Liver (tissue), 9 donors: ENCODE measurements around the gene CDH23. TPM values are rescaled to one million over a fixed set of nuclear protein-coding genes. Genes with fewer than 3 reads are reported as not detected.
A peak's percentile ranks its signal among the peaks of the same experiment; 100 is the strongest.

Experiments
- DNase-seq: peaks from one replicate; pipeline ENCODE4 v3.0.0-alpha.2; 2017; ENCODE audit warnings: low spot score
- H3K27ac ChIP-seq, 2 donors: one replicate each; pipeline ENCODE4 v1.7.0; 2013; ENCODE audit warnings: inconsistent platforms in 2 of 2, low read length in 2 of 2, control low read depth in 1 of 2, low read depth in 1 of 2, mild to moderate bottlenecking in 1 of 2
- H3K27me3 ChIP-seq, 4 donors: one replicate each; pipeline versions ENCODE4 v1.6.1 to v1.7.0; 2013; ENCODE audit warnings: low read length in 3 of 4, inconsistent platforms in 1 of 4, mild to moderate bottlenecking in 1 of 4, moderate library complexity in 1 of 4; ENCODE audit not compliant: control insufficient read depth in 4 of 4, insufficient read depth in 4 of 4
- H3K36me3 ChIP-seq, 4 donors: one replicate each; pipeline versions ENCODE4 v1.6.1 to v1.7.0; 2013; ENCODE audit warnings: low read length in 3 of 4, mild to moderate bottlenecking in 3 of 4, low read depth in 1 of 4, moderate library complexity in 1 of 4; ENCODE audit not compliant: control insufficient read depth in 4 of 4, insufficient read depth in 3 of 4
- H3K4me1 ChIP-seq, 4 donors: one replicate each; pipeline versions ENCODE4 v1.6.1 to v1.7.0; 2013; ENCODE audit warnings: low read length in 3 of 4, mild to moderate bottlenecking in 3 of 4, moderate library complexity in 1 of 4; ENCODE audit not compliant: control insufficient read depth in 4 of 4, insufficient read depth in 4 of 4
- H3K4me3 ChIP-seq, 3 donors: one replicate each; pipeline versions ENCODE4 v1.6.1 to v1.7.0; 2013; ENCODE audit warnings: low read length in 3 of 3, control low read depth in 1 of 3, low read depth in 1 of 3, mild to moderate bottlenecking in 1 of 3
- H3K9ac ChIP-seq, 2 donors: one replicate each; pipeline ENCODE4 v1.7.0; 2013; ENCODE audit warnings: low read length in 2 of 2, mild to moderate bottlenecking in 2 of 2, moderate library complexity in 2 of 2, control low read depth in 1 of 2, low read depth in 1 of 2
- H3K9me3 ChIP-seq, 4 donors: one replicate each; pipeline versions ENCODE4 v1.6.1 to v1.7.0; 2013; ENCODE audit warnings: low read length in 3 of 4; ENCODE audit not compliant: control insufficient read depth in 4 of 4
- FOXA2 ChIP-seq: IDR thresholded peaks from 2 replicates; pipeline ENCODE4 v1.6.1; 2016; ENCODE audit warnings: antibody characterized with exemption
- GABPA ChIP-seq, 2 donors: IDR thresholded peaks in 1 of 2; conservative IDR thresholded peaks in 1 of 2; 2 replicates each; pipeline ENCODE4 v1.6.1; 2016; ENCODE audit warnings: antibody characterized with exemption in 2 of 2, mild to moderate bottlenecking in 1 of 2, moderate library complexity in 1 of 2
- HNF4A ChIP-seq, 2 donors: conservative IDR thresholded peaks; 2 replicates each; pipeline ENCODE4 v1.6.1; 2016; ENCODE audit warnings: antibody characterized with exemption in 2 of 2, mild to moderate bottlenecking in 2 of 2
- HNF4G ChIP-seq: IDR thresholded peaks from 2 replicates; pipeline ENCODE4 v1.6.1; 2016; ENCODE audit warnings: antibody characterized with exemption
- JUND ChIP-seq, 2 donors: IDR thresholded peaks; 2 replicates each; pipeline ENCODE4 v1.6.1; 2016; ENCODE audit warnings: antibody characterized with exemption in 2 of 2
- NR2F2 ChIP-seq: IDR thresholded peaks from 2 replicates; pipeline ENCODE4 v1.6.1; 2016; ENCODE audit warnings: antibody characterized with exemption
- RAD21 ChIP-seq, 2 donors: IDR thresholded peaks; 2 replicates each; pipeline ENCODE4 v1.6.1; 2016; ENCODE audit warnings: antibody characterized with exemption in 2 of 2, mild to moderate bottlenecking in 2 of 2
- RXRA ChIP-seq, 2 donors: IDR thresholded peaks; 2 replicates each; pipeline ENCODE4 v1.6.1; 2017 to 2018; ENCODE audit warnings: antibody characterized with exemption in 2 of 2, mild to moderate bottlenecking in 1 of 2
- TAF1 ChIP-seq: conservative IDR thresholded peaks from 2 replicates; pipeline ENCODE4 v1.6.1; 2016; ENCODE audit warnings: antibody characterized with exemption, mild to moderate bottlenecking
- YY1 ChIP-seq: IDR thresholded peaks from 2 replicates; pipeline ENCODE4 v1.6.1; 2016; ENCODE audit warnings: antibody characterized with exemption, mild to moderate bottlenecking
- WGBS: extraction: QIAGEN DNeasy Blood & Tissue Kit; methylation state at CpG from one replicate; pipeline ENCODE4 v1.1.7; 2013; 5-methylcytosine and 5-hydroxymethylcytosine counted together
- polyA plus RNA-seq, 2 donors: library from polyadenylated mRNA; stranded (reverse) in 1 of 2; unstranded in 1 of 2; fragments of 200-250 nt in 1 of 2; fragments of >200 nt in 1 of 2; fragmentation: Nextera tagmentation in 1 of 2; extraction: Ambion mirVana in 1 of 2; gene quantifications; one replicate each; pipeline versions ENCODE4 v1.2.1 to v1.2.3, GENCODE V29; 2013 to 2015
- total RNA-seq, 2 donors: library from RNA; depleted of rRNA; stranded (reverse); fragments of >200 nt; gene quantifications; one replicate each; pipeline ENCODE4 v1.2.3, GENCODE V29; 2014
- TF ChIP-seq, protein P1 (sequence below): fragments of 150-350 bp; IDR thresholded peaks from 2 replicates; pipeline ENCODE4 v1.5.1; 2017; ENCODE audit warnings: improper control_type of control experiment, low read depth, low read length; ENCODE audit not compliant: missing input control
- TF ChIP-seq, protein P2 (sequence below): IDR thresholded peaks from 2 replicates; pipeline ENCODE4 v1.6.1; 2016; ENCODE audit warnings: antibody characterized with exemption
- TF ChIP-seq, protein P3 (sequence below): IDR thresholded peaks from 2 replicates; pipeline ENCODE4 v1.6.1; 2016; ENCODE audit warnings: antibody characterized with exemption, mild to moderate bottlenecking
- TF ChIP-seq, protein P4 (sequence below): IDR thresholded peaks from 2 replicates; pipeline ENCODE4 v1.6.1; 2016; ENCODE audit warnings: antibody characterized with exemption
- donor health status: healthy.
- donor health status: healthy.
- donor health status: healthy.
- donor health status: healthy.
- donor health status: healthy.

CDH23 gene
- total and polyA plus RNA-seq, 4 donors: 1.5 to 4.7 (median 3.4) TPM

DNA sequence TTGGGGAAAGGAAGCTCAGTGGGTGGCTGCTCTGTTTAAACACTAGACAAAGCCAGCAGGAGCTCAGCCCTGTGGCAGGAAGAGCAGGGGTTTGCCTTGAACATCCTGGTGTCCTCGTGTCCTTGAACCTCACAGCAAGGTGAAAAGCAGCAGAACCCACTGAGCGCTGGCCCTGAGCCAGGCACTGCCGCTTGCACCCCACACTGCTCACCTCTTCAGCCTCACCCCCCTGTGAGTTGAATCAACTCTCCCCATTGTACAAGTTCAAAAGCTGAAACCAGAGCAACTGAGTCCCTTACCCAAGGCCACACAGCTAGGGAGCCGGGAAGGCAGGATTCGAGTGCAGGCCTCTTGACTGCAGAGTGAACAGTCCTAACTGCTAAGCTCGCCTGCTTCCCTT, 45.6 kb upstream of the CDH23 start (continued):
- TF ChIP-seq, protein P1, sequence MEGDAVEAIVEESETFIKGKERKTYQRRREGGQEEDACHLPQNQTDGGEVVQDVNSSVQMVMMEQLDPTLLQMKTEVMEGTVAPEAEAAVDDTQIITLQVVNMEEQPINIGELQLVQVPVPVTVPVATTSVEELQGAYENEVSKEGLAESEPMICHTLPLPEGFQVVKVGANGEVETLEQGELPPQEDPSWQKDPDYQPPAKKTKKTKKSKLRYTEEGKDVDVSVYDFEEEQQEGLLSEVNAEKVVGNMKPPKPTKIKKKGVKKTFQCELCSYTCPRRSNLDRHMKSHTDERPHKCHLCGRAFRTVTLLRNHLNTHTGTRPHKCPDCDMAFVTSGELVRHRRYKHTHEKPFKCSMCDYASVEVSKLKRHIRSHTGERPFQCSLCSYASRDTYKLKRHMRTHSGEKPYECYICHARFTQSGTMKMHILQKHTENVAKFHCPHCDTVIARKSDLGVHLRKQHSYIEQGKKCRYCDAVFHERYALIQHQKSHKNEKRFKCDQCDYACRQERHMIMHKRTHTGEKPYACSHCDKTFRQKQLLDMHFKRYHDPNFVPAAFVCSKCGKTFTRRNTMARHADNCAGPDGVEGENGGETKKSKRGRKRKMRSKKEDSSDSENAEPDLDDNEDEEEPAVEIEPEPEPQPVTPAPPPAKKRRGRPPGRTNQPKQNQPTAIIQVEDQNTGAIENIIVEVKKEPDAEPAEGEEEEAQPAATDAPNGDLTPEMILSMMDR: no peak
- TF ChIP-seq HNF4G: no peak
- TF ChIP-seq, protein P2, sequence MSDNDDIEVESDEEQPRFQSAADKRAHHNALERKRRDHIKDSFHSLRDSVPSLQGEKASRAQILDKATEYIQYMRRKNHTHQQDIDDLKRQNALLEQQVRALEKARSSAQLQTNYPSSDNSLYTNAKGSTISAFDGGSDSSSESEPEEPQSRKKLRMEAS: no peak

DNA sequence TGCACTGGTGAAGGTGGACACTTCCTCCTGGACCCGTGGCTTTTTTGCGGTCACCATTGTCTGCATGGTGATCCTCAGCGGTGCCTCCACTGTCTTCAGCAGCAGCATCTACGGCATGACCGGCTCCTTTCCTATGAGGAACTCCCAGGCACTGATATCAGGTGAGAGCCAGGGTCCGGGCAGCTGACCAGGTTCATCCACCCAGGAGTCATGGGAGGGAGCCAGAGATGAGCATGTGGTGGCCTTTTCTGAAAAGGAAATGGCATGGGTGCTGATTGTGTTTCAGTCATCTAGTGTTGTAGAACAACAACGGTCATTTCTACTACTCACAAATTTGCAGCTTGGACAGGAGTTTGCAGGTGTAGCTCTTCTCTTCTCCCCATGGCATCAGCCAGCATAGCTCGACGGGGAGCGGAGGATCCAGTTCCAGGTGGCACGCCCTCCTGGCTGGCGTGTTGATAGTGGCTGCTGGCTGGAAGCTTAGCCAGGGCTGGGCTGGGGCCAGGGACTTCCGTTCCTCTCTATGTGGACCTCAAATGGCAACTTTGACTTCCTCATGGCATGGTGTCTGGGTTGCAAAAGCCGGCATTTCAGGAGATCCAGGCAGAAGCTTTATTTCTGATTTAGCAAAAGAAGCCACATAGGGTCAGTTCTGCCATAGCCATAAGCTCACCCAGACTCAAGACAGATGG, 44.9 kb upstream of the CDH23 start:
- WGBS: 48% methylated on average over 14 of the region's 14 CpGs
- Histone ChIP-seq H3K9ac (no peak overlapping the region), H3K4me1 (peaks cover 5 to 35% (median 29%) of the 10 kb centered on the region in 4 donors), H3K27me3 (no peaks in the 10 kb centered on the region), H3K36me3 (peaks cover 0 to 5% (median 0%) of the 10 kb centered on the region in 4 donors), H3K27ac (no peak overlapping the region), H3K4me3 (no peak overlapping the region), H3K9me3 (no peaks in the 10 kb centered on the region)
- TF ChIP-seq HNF4A (conservative IDR thresholded peaks at IDR 0.05): peak in 1 of 2 donors; percentile 43
- no peak for TF ChIP-seq HNF4G
- TF ChIP-seq RAD21 (IDR thresholded peaks at IDR 0.05): peak; percentile 22 to 47
- TF ChIP-seq, protein P2: peak; percentile 80
- peak in 1 of 2 donors; percentile 52 for TF ChIP-seq GABPA (IDR thresholded peaks at IDR 0.05 in 1 of 2, conservative IDR thresholded peaks at IDR 0.05 in 1 of 2)
- TF ChIP-seq RXRA (IDR thresholded peaks at IDR 0.05): peak; percentile 53 to 77
- TF ChIP-seq NR2F2: no peak
- peak in 1 of 2 donors; percentile 27 for TF ChIP-seq JUND (IDR thresholded peaks at IDR 0.05)
- peak; percentile 76 for TF ChIP-seq YY1
- no peak for DNase-seq

DNA sequence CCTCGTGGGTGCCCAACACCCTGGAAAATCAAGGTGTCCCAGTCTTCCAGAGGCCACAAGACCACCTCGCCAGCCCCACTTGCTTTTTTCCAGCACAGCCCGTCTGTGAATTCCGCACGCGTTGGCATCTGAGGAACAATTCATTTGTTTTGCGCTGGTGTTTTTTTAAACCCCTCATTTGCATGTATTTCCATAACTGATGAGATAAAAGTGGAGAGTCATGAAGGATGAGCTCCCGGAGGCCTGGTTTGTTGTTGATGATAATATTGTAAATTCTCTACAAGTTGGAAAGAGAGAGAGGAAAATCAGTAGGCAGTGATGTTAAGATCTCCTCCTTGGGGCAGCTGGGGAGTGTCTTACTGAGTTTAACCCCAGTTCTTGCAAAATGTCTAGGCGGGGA, 43.1 kb upstream of the CDH23 start:
- no peak for DNase-seq
- H3K9me3 ChIP-seq: no peaks in the 10 kb centered on the region
- 75% methylated on average over 9 of the region's 9 CpGs for WGBS
- no peaks in the 10 kb centered on the region for H3K27me3 ChIP-seq
- H3K27ac ChIP-seq: no peak overlapping the region
- peaks cover 2 to 19% (median 12%) of the 10 kb centered on the region in 4 donors for H3K4me1 ChIP-seq
- TF ChIP-seq RXRA (IDR thresholded peaks at IDR 0.05): no peak
- TF ChIP-seq, protein P2: no peak
- TF ChIP-seq, protein P3, sequence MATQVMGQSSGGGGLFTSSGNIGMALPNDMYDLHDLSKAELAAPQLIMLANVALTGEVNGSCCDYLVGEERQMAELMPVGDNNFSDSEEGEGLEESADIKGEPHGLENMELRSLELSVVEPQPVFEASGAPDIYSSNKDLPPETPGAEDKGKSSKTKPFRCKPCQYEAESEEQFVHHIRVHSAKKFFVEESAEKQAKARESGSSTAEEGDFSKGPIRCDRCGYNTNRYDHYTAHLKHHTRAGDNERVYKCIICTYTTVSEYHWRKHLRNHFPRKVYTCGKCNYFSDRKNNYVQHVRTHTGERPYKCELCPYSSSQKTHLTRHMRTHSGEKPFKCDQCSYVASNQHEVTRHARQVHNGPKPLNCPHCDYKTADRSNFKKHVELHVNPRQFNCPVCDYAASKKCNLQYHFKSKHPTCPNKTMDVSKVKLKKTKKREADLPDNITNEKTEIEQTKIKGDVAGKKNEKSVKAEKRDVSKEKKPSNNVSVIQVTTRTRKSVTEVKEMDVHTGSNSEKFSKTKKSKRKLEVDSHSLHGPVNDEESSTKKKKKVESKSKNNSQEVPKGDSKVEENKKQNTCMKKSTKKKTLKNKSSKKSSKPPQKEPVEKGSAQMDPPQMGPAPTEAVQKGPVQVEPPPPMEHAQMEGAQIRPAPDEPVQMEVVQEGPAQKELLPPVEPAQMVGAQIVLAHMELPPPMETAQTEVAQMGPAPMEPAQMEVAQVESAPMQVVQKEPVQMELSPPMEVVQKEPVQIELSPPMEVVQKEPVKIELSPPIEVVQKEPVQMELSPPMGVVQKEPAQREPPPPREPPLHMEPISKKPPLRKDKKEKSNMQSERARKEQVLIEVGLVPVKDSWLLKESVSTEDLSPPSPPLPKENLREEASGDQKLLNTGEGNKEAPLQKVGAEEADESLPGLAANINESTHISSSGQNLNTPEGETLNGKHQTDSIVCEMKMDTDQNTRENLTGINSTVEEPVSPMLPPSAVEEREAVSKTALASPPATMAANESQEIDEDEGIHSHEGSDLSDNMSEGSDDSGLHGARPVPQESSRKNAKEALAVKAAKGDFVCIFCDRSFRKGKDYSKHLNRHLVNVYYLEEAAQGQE: no peak
- no peak for TF ChIP-seq TAF1
- no peak for TF ChIP-seq FOXA2
- TF ChIP-seq, protein P1: no peak
- TF ChIP-seq, protein P4, sequence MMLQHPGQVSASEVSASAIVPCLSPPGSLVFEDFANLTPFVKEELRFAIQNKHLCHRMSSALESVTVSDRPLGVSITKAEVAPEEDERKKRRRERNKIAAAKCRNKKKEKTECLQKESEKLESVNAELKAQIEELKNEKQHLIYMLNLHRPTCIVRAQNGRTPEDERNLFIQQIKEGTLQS: no peak
- H3K4me3 ChIP-seq: no peak overlapping the region
- no peak overlapping the region for H3K9ac ChIP-seq
- H3K36me3 ChIP-seq: peaks cover 0 to 5% (median 3%) of the 10 kb centered on the region in 4 donors
